Uterus (tissue), 2 donors: ENCODE measurements around the gene TUBA3D.
"Not testable (repeated sequence)": the region's sequence is repeated elsewhere in the genome, so short reads cannot be mapped to it uniquely, and the experiment has no call there.

Experiments
- CTCF ChIP-seq, 4 experiments: fragments of 200-600 bp in 2 of 4; fragments of 450-650 bp in 2 of 4; sonication (generic) in 2 of 4; IDR thresholded peaks; one replicate each; pipeline ENCODE4 v1.5.1; 2016 to 2019; ENCODE audit warnings: antibody characterized with exemption in 4 of 4, mild to moderate bottlenecking in 2 of 4, moderate library complexity in 1 of 4
- POLR2A ChIP-seq, 2 donors: fragments of 450-650 bp; IDR thresholded peaks; one replicate each; pipeline ENCODE4 v1.6.1; 2016; ENCODE audit warnings: antibody characterized with exemption in 2 of 2, mild to moderate bottlenecking in 1 of 2, moderate library complexity in 1 of 2

DNA sequence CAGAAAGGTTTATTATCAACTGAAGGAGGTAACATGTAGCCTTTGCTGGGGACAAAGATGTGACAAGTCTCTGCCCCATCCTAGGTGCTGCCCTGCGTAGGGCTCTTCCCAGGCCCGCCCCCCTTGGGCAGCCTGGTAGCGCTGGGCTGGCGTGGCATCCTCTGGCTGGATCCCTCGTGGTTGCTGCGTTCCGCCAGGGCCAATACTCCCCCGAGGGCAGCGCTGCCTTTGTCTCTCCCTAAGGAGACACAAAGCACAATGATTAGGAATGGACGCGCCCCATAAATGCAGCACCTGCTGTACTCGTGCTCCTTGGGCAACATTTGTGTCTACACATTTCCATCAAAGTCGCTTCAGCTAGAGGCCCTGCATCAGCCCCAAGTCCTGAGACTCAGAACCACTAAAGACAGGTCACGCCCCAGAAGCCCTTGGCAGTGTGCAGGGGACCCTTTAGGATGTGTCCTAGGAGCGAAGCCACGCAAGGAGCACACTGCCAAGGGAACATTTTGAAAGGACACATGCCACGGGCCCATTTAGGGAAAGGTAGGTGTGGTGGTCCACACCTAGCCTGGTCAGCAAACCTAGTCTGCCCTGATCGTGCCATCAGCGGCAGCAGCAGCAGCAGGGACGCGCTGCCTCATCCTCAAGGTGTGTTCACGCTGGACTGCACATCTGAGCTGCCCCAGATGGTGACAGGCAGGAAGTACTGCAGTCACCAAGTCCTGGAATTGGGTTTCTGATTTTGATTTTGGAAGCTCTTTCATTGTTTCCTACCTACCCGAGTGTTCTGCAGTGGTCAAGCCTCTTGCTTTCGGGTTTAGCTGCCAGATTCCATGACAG, 8.3 kb downstream of the TUBA3D start:
- not testable (repeated sequence) for TF ChIP-seq CTCF, POLR2A (IDR thresholded peaks at IDR 0.05)
